CD14-positive monocyte (primary cell): ENCODE measurements around the gene PKP4. TPM values are rescaled to one million over a fixed set of nuclear protein-coding genes. Genes with fewer than 3 reads are reported as not detected.
A peak's percentile ranks its signal among the peaks of the same experiment; 100 is the strongest.

ENCODE experiments used
- DNase-seq, 3 donors: peaks; one replicate each; pipeline ENCODE4 v3.0.0-alpha.2; 2011 to 2022
- H2AFZ ChIP-seq: 2 replicates; pipeline ENCODE4 v1.6.0; 2012; ENCODE audit warnings: mild to moderate bottlenecking, low read depth, low read length, inconsistent platforms; ENCODE audit not compliant: insufficient read depth, poor library complexity, severe bottlenecking
- H3K27ac ChIP-seq, 2 donors: 1 replicate in 1 of 2; 2 replicates in 1 of 2; pipeline ENCODE4 v1.5.1; 2012 to 2013; ENCODE audit warnings: low read length in 2 of 2, control low read depth in 1 of 2, inconsistent platforms in 1 of 2, low read depth in 1 of 2, mild to moderate bottlenecking in 1 of 2
- H3K27me3 ChIP-seq, 2 donors: one replicate each; pipeline versions ENCODE4 v1.6.0 to v1.6.1; 2011 to 2013; ENCODE audit warnings: low read length in 2 of 2; ENCODE audit not compliant: control insufficient read depth in 2 of 2, insufficient read depth in 2 of 2
- H3K36me3 ChIP-seq, 2 donors: replicated peaks in 1 of 2; 1 replicate in 1 of 2; 2 replicates in 1 of 2; pipeline versions ENCODE4 v1.5.1 to v1.6.1; 2012 to 2013; ENCODE audit warnings: low read length in 2 of 2, control low read depth in 1 of 2, inconsistent platforms in 1 of 2, mild to moderate bottlenecking in 1 of 2; ENCODE audit not compliant: insufficient read depth in 2 of 2, control insufficient read depth in 1 of 2
- H3K4me1 ChIP-seq, 2 donors: 1 replicate in 1 of 2; 2 replicates in 1 of 2; pipeline versions ENCODE4 v1.5.1 to v1.6.1; 2012 to 2013; ENCODE audit warnings: low read length in 2 of 2, control low read depth in 1 of 2, inconsistent platforms in 1 of 2, mild to moderate bottlenecking in 1 of 2, moderate library complexity in 1 of 2; ENCODE audit not compliant: insufficient read depth in 2 of 2, control insufficient read depth in 1 of 2
- H3K4me2 ChIP-seq: replicated peaks from 2 replicates; pipeline ENCODE3; 2012; ENCODE audit warnings: low read length, moderate library complexity, mild to moderate bottlenecking; ENCODE audit not compliant: poor library complexity, severe bottlenecking; ENCODE audit errors: extremely low read depth
- H3K4me3 ChIP-seq, 3 experiments: fragments of 200-600 bp in 1 of 3; sonication (generic) in 1 of 3; replicated peaks in 1 of 3; 1 replicate in 2 of 3; 2 replicates in 1 of 3; pipeline ENCODE4 v1.5.1; 2011 to 2013; ENCODE audit warnings: low read length in 3 of 3, mild to moderate bottlenecking in 3 of 3, control low read depth in 2 of 3, low read depth in 2 of 3, inconsistent platforms in 1 of 3, moderate library complexity in 1 of 3
- H3K79me2 ChIP-seq: 2 replicates; pipeline ENCODE4 v1.6.0; 2012; ENCODE audit warnings: mild to moderate bottlenecking, control low read depth, inconsistent platforms, low read length, moderate library complexity; ENCODE audit not compliant: insufficient read depth
- H3K9ac ChIP-seq: 2 replicates; pipeline ENCODE4 v1.6.0; 2017; ENCODE audit warnings: low read length, mild to moderate bottlenecking; ENCODE audit not compliant: insufficient read depth, poor library complexity, severe bottlenecking
- H3K9me3 ChIP-seq, 2 donors: replicated peaks in 1 of 2; 1 replicate in 1 of 2; 2 replicates in 1 of 2; pipeline versions ENCODE4 v1.5.1 to v1.6.1; 2012 to 2013; ENCODE audit warnings: low read length in 2 of 2, control low read depth in 1 of 2; ENCODE audit not compliant: control insufficient read depth in 1 of 2, insufficient read depth in 1 of 2
- H4K20me1 ChIP-seq: 2 replicates; pipeline ENCODE4 v1.6.0; 2012; ENCODE audit warnings: mild to moderate bottlenecking, low read length, control low read depth, moderate library complexity; ENCODE audit not compliant: insufficient read depth
- H3K27ac Mint-ChIP-seq, 7 donors: one replicate each; pipeline ENCODE4 v1.8.0; 2020; ENCODE audit warnings: mild to moderate bottlenecking in 7 of 7, mixed read lengths in 7 of 7, moderate library complexity in 6 of 7, inconsistent platforms in 2 of 7
- H3K27me3 Mint-ChIP-seq, 3 donors: one replicate each; pipeline ENCODE4 v1.8.0; 2021 to 2022; ENCODE audit warnings: low read depth in 3 of 3, mild to moderate bottlenecking in 3 of 3, mixed read lengths in 3 of 3, moderate library complexity in 3 of 3, inconsistent platforms in 1 of 3
- H3K36me3 Mint-ChIP-seq, 2 donors: one replicate each; pipeline ENCODE4 v1.8.0; 2020; ENCODE audit warnings: mixed read lengths in 2 of 2, inconsistent platforms in 1 of 2, mild to moderate bottlenecking in 1 of 2
- H3K4me1 Mint-ChIP-seq: one replicate; pipeline ENCODE4 v1.8.0; 2020; ENCODE audit warnings: mild to moderate bottlenecking, mixed read lengths
- H3K4me3 Mint-ChIP-seq, 2 donors: one replicate each; pipeline ENCODE4 v1.8.0; 2020; ENCODE audit warnings: mild to moderate bottlenecking in 2 of 2, mixed read lengths in 2 of 2, moderate library complexity in 1 of 2
- H3K9me3 Mint-ChIP-seq, 7 donors: one replicate each; pipeline ENCODE4 v1.8.0; 2020 to 2022; ENCODE audit warnings: mixed read lengths in 7 of 7, mild to moderate bottlenecking in 6 of 7, moderate library complexity in 6 of 7, inconsistent platforms in 2 of 7
- WGBS: methylation state at CpG from one replicate; pipeline ENCODE4 v1.1.5; 2013; ENCODE audit warnings: missing lambda C conversion rate; ENCODE audit not compliant: insufficient coverage; 5-methylcytosine and 5-hydroxymethylcytosine counted together
- intact Hi-C, 2 donors: fragments of 100-400 bp; cut with micrococcal nuclease; formaldehyde crosslinking; loops; one replicate each; pipeline versions ENCODE4 v1.15.0 to v1.15.1; 2023
- polyA plus RNA-seq, 3 donors: library from polyadenylated mRNA; depleted of rRNA in 1 of 3; unstranded in 2 of 3; stranded (reverse) in 1 of 3; fragments of 300-500 nt in 2 of 3; fragments of >200 nt in 1 of 3; fragmentation: Illumina TruSeq in 2 of 3; gene quantifications; 1 replicate in 2 of 3; 2 replicates in 1 of 3; pipeline ENCODE4 v1.2.3, GENCODE V29; 2012 to 2021
- TF ChIP-seq, protein P1 (sequence below): fragments of 200-600 bp; IDR thresholded peaks from one replicate; pipeline ENCODE4 v1.8.0; 2022; ENCODE audit warnings: antibody characterized with exemption, mild to moderate bottlenecking

Gene PKP4
- polyA plus RNA-seq, 3 donors, result 0.33 to 9.4 (median 0.73) TPM

DNA sequence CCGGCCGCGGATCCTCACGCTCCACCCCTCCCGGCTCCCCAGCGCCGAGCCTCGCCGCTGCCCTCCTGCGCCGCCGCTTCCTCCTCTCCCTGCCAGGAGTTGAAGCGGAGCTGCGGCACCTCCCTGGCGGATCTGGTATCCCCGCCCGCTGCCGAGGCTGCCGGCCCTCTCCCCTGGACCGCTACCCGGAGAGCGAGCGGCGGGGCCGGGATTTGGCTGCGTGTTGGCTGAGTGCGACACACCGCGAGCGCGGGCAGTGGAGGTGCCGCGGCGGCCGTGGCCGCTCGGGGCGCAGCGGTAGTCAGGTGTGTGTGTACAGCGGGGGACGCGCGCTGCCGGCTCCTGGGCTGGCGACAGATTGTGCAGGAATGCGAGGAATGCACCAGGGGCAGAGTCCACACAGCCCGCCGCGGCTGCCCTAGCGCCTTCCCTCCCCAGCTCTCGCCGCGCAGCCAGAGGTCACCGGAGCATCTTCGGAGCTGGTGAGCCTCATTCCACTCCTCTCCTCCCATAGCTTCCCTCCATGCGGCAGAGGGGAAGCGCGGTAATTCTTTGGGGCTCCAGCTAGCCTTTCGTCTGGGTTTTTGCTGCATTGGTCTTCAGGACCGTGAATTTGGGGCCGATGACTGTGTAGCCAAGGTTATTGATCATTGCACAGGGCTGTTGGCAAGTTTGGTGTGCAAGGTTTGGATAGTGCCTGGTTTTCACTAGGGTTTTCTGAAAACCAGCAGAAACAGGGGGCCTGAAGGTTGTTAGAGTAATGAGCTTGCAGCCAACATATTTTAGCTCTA lies 1.3 kb downstream of the PKP4 start:
- H3K27me3 Mint-ChIP-seq, result peaks cover 6 to 20% (median 15%) of the 10 kb centered on the region in 3 donors
- peak overlapping the region; percentile 91 for H3K4me2 ChIP-seq
- intact Hi-C loops, result no loop called here
- peaks cover 20 to 34% of the 10 kb centered on the region in 2 donors for H3K4me1 ChIP-seq
- under 1% methylated on average over 56 of the region's 61 CpGs for WGBS
- peak overlapping the region; percentile 87 for H2AFZ ChIP-seq
- H3K36me3 Mint-ChIP-seq, result no peaks in the 10 kb centered on the region
- H3K27ac ChIP-seq, result peak overlapping the region in 1 of 2 donors; percentile 58
- peaks cover 5 to 8% of the 10 kb centered on the region in 2 donors for H3K27me3 ChIP-seq
- peak; percentile 18 to 34 (median 31) for DNase-seq
- peak overlapping the region; percentile 96 to 98 for H3K4me3 Mint-ChIP-seq
- H3K27ac Mint-ChIP-seq, result peak overlapping the region; percentile 70 to 93 (median 82)
- H3K9ac ChIP-seq, result peak overlapping the region; percentile 62
- peaks cover 50% of the 10 kb centered on the region for H3K79me2 ChIP-seq
- peak overlapping the region; percentile 61 to 81 (median 75) for H3K4me3 ChIP-seq
- TF ChIP-seq, protein P1, sequence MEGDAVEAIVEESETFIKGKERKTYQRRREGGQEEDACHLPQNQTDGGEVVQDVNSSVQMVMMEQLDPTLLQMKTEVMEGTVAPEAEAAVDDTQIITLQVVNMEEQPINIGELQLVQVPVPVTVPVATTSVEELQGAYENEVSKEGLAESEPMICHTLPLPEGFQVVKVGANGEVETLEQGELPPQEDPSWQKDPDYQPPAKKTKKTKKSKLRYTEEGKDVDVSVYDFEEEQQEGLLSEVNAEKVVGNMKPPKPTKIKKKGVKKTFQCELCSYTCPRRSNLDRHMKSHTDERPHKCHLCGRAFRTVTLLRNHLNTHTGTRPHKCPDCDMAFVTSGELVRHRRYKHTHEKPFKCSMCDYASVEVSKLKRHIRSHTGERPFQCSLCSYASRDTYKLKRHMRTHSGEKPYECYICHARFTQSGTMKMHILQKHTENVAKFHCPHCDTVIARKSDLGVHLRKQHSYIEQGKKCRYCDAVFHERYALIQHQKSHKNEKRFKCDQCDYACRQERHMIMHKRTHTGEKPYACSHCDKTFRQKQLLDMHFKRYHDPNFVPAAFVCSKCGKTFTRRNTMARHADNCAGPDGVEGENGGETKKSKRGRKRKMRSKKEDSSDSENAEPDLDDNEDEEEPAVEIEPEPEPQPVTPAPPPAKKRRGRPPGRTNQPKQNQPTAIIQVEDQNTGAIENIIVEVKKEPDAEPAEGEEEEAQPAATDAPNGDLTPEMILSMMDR, result peak; percentile 21
- H3K36me3 ChIP-seq, result no peaks in the 10 kb centered on the region
- H4K20me1 ChIP-seq, result no peaks in the 10 kb centered on the region
- no peaks in the 10 kb centered on the region for H3K9me3 ChIP-seq
- peaks cover 36% of the 10 kb centered on the region for H3K4me1 Mint-ChIP-seq
- no peaks in the 10 kb centered on the region for H3K9me3 Mint-ChIP-seq

DNA sequence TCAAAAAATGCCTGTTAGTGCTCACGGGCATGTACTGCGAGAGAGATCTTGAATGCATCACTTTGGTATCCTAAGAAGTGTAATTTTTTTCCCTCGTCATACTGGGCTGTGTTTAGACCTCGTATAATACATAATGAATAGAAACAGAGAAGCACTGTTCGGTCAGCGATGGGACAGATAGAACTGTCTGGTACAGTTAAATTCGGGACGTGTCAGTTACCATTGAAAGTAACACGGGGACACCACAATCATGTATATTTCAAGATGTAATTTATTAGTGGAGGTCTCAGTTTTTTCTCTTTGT lies 1.8 kb downstream of the PKP4 start:
- 12% methylated on average over 4 of the region's 9 CpGs for WGBS
- no peaks in the 10 kb centered on the region for H3K9me3 Mint-ChIP-seq
- Histone ChIP-seq H3K36me3 (no peaks in the 10 kb centered on the region), H4K20me1 (no peaks in the 10 kb centered on the region), H3K27me3 (peaks cover 5 to 8% of the 10 kb centered on the region in 2 donors), H3K79me2 (peaks cover 56% of the 10 kb centered on the region), H3K4me1 (peaks cover 20 to 34% of the 10 kb centered on the region in 2 donors), H3K4me3 (peak overlapping the region in 2 of 3 experiments; percentile 75 to 81), H3K27ac (no peak overlapping the region), H3K4me2 (peak overlapping the region; percentile 91), H2AFZ (no peak overlapping the region), H3K9me3 (no peaks in the 10 kb centered on the region), H3K9ac (no peak overlapping the region)
- H3K4me3 Mint-ChIP-seq, result peak overlapping the region; percentile 96 to 98
- peaks cover 6 to 20% (median 15%) of the 10 kb centered on the region in 3 donors for H3K27me3 Mint-ChIP-seq
- no peaks in the 10 kb centered on the region for H3K36me3 Mint-ChIP-seq
- intact Hi-C loops, result no loop called here
- H3K27ac Mint-ChIP-seq, result peak overlapping the region in 1 of 7 donors; percentile 32
- TF ChIP-seq, protein P1, result no peak
- peaks cover 36% of the 10 kb centered on the region for H3K4me1 Mint-ChIP-seq
- no peak for DNase-seq
